Hepatocyte (in vitro differentiated cells): Measurements from ENCODE around the gene UPK3A. TPM values are rescaled to one million over a fixed set of nuclear protein-coding genes. Genes with fewer than 3 reads are reported as not detected.

Source experiments
- DNase-seq: peaks from one replicate; pipeline ENCODE4 v3.0.0-alpha.2; 2016; ENCODE audit warnings: low spot score
- H2AFZ ChIP-seq: fragments of 200-600 bp; sonication (generic); 2 replicates; pipeline ENCODE4 v1.6.0; 2016; ENCODE audit warnings: antibody characterized with exemption, mild to moderate bottlenecking
- H3K27ac ChIP-seq: fragments of 200-600 bp; sonication (generic); 2 replicates; pipeline ENCODE4 v1.5.1; 2016; ENCODE audit warnings: mild to moderate bottlenecking
- H3K27me3 ChIP-seq: fragments of 200-600 bp; sonication (generic); 2 replicates; pipeline ENCODE4 v1.6.1; 2016
- H3K36me3 ChIP-seq: fragments of 200-600 bp; sonication (generic); replicated peaks from 2 replicates; pipeline ENCODE4 v1.5.1; 2016; ENCODE audit warnings: low read depth; ENCODE audit not compliant: insufficient read depth
- H3K4me1 ChIP-seq: fragments of 200-600 bp; sonication (generic); 2 replicates; pipeline ENCODE4 v1.5.1; 2016; ENCODE audit warnings: mild to moderate bottlenecking, moderate library complexity; ENCODE audit not compliant: insufficient read depth
- H3K4me2 ChIP-seq: fragments of 200-600 bp; sonication (generic); 2 replicates; pipeline ENCODE4 v1.6.0; 2016
- H3K4me3 ChIP-seq: fragments of 200-600 bp; sonication (generic); 2 replicates; pipeline ENCODE4 v1.5.1; 2016; ENCODE audit warnings: mild to moderate bottlenecking
- H3K79me2 ChIP-seq: fragments of 200-600 bp; sonication (generic); 2 replicates; pipeline ENCODE4 v1.6.0; 2017; ENCODE audit warnings: mild to moderate bottlenecking
- H3K9me2 ChIP-seq: fragments of 200-600 bp; sonication (generic); replicated peaks from 2 replicates; pipeline ENCODE4 v1.6.0; 2017; ENCODE audit warnings: mild to moderate bottlenecking; ENCODE audit not compliant: insufficient read depth
- H3K9me3 ChIP-seq: fragments of 200-600 bp; sonication (generic); 2 replicates; pipeline ENCODE4 v1.5.1; 2016; ENCODE audit warnings: low read depth, mild to moderate bottlenecking
- H4K20me1 ChIP-seq: fragments of 200-600 bp; sonication (generic); 2 replicates; pipeline ENCODE4 v1.6.0; 2016; ENCODE audit warnings: mild to moderate bottlenecking; ENCODE audit not compliant: insufficient read depth, poor library complexity, severe bottlenecking
- EZH2 ChIP-seq: fragments of 200-600 bp; sonication (generic); IDR thresholded peaks from 2 replicates; pipeline ENCODE4 v1.6.1; 2016; ENCODE audit warnings: antibody characterized with exemption, mild to moderate bottlenecking, borderline replicate concordance
- EZH2phosphoT487 ChIP-seq: fragments of 200-600 bp; sonication (generic); IDR thresholded peaks from one replicate; pipeline ENCODE4 v1.6.1; 2018; ENCODE audit warnings: antibody characterized with exemption, mild to moderate bottlenecking, low read depth, moderate library complexity; ENCODE audit not compliant: unreplicated experiment, severe bottlenecking
- WGBS: methylation state at CpG from one replicate; pipeline ENCODE4 v1.1.6; 2016; ENCODE audit warnings: low lambda C conversion rate; ENCODE audit errors: missing lambda C conversion rate; 5-methylcytosine and 5-hydroxymethylcytosine counted together
- polyA plus RNA-seq: library from polyadenylated mRNA; unstranded; fragments of >200 nt; fragmentation: Nextera tagmentation; extraction: Ambion mirVana; gene quantifications from 2 replicates; pipeline ENCODE4 v1.2.1, GENCODE V29; 2016
- total RNA-seq: library from RNA; depleted of rRNA; stranded (reverse); fragments of >200 nt; gene quantifications from 2 replicates; pipeline ENCODE4 v1.2.3, GENCODE V29; 2014
- TF ChIP-seq, protein P1 (sequence below): fragments of 200-600 bp; sonication (generic); IDR thresholded peaks from 2 replicates; pipeline ENCODE4 v1.5.1; 2016; ENCODE audit warnings: antibody characterized with exemption, mild to moderate bottlenecking; ENCODE audit not compliant: poor library complexity

UPK3A gene
- total and polyA plus RNA-seq, 2 experiments from 2014 or later, result 14.9 to 41.8 TPM

DNA sequence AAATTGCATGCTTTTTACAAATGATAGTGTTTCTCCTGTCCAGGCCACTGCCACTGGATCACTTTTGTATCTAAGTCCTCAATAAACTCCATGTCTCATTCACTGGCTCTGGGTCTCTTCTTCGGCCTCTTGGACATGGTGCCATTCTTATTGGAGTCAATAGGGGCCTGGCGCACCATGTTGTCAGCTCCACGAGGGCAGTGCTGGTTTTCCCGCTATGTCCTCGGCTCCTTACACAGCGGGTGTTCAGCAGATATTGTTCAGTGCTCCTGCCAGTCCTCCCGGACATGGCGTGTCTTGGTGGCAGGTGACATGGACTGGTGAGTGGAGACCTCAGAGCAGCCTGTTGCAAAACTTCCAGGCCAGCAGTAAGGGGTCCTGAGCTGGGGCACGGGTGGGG is 21.4 kb downstream of the UPK3A start:
- H3K79me2 ChIP-seq, result peaks cover 12% of the 10 kb centered on the region
- H3K36me3 ChIP-seq, result no peaks in the 10 kb centered on the region
- H3K27me3 ChIP-seq, result no peaks in the 10 kb centered on the region
- H3K4me1 ChIP-seq, result peaks cover 22% of the 10 kb centered on the region
- no peak overlapping the region for H2AFZ ChIP-seq
- no peak overlapping the region for H3K4me3 ChIP-seq
- peak overlapping the region; percentile 42 for H3K27ac ChIP-seq
- 93% methylated on average over 9 of the region's 9 CpGs for WGBS
- TF ChIP-seq EZH2phosphoT487 (no peak), EZH2 (no peak)
- no peak overlapping the region for H3K4me2 ChIP-seq
- no peaks in the 10 kb centered on the region for H3K9me2 ChIP-seq
- H4K20me1 ChIP-seq, result no peaks in the 10 kb centered on the region
- H3K9me3 ChIP-seq, result no peaks in the 10 kb centered on the region
- DNase-seq, result no peak

DNA sequence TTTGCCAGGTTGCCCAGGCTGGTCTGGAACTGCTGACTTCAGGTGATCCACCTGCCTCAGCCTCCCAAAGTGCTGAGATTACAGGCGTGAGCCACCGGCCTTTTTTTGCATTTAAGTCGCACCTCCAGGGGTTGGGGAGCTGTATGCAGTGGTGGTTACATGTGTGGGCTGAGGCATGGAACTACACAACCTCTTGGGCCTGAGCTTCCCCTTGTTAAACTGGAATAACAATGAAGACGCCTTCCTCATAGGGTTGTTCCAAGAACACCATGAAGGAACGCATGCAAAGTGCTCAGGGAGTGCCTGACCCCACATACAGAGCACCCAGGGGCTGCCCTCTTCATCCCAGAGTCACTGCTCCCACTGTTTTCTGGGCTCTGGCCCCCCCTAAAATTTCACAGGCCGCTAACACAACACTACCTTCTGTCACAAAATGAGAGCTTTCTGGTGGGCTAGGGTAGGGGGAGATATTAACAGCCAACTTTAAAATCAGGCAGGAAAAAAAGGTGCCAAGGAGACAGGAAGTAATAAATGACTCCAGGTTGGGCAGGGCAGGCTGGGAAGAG is 23.7 kb downstream of the UPK3A start:
- DNase-seq, result no peak
- Histone ChIP-seq H3K9me2 (no peaks in the 10 kb centered on the region), H3K27ac (peak overlapping the region; percentile 88), H3K9me3 (no peaks in the 10 kb centered on the region), H3K27me3 (no peaks in the 10 kb centered on the region), H2AFZ (peak overlapping the region; percentile 88), H3K36me3 (no peaks in the 10 kb centered on the region), H3K4me3 (no peak overlapping the region), H4K20me1 (no peaks in the 10 kb centered on the region), H3K4me2 (peak overlapping the region; percentile 78), H3K4me1 (peaks cover 28% of the 10 kb centered on the region), H3K79me2 (peaks cover 35% of the 10 kb centered on the region)
- 86% methylated on average over 6 of the region's 6 CpGs for WGBS
- no peak for TF ChIP-seq EZH2phosphoT487
- TF ChIP-seq EZH2, result no peak
- TF ChIP-seq, protein P1, sequence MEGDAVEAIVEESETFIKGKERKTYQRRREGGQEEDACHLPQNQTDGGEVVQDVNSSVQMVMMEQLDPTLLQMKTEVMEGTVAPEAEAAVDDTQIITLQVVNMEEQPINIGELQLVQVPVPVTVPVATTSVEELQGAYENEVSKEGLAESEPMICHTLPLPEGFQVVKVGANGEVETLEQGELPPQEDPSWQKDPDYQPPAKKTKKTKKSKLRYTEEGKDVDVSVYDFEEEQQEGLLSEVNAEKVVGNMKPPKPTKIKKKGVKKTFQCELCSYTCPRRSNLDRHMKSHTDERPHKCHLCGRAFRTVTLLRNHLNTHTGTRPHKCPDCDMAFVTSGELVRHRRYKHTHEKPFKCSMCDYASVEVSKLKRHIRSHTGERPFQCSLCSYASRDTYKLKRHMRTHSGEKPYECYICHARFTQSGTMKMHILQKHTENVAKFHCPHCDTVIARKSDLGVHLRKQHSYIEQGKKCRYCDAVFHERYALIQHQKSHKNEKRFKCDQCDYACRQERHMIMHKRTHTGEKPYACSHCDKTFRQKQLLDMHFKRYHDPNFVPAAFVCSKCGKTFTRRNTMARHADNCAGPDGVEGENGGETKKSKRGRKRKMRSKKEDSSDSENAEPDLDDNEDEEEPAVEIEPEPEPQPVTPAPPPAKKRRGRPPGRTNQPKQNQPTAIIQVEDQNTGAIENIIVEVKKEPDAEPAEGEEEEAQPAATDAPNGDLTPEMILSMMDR, result no peak

DNA sequence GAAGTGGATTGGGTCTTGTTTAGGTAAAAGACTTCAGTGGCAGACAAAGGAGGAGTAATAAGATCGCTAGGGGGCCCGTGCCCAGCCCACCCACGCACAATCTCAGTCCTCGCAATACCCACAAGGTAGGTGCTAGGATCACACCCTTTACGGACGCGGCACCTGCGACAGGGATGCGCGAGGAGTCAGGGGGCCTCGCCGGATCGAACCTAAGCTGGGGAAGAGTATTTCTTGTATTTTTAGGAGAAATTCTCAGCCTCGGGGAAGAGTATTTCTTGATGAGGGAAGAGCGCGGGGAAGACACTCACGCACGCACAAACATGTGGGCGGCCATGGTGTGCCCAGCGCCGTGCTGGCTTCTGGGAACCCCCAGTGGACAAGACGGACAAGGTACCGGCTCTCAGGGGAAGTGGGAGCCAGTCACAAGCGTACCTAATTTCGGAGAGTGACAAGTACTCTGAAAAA is 24.2 kb downstream of the UPK3A start:
- H4K20me1 ChIP-seq, result no peaks in the 10 kb centered on the region
- no peaks in the 10 kb centered on the region for H3K27me3 ChIP-seq
- H3K4me3 ChIP-seq, result peak overlapping the region; percentile 14
- H3K4me1 ChIP-seq, result peaks cover 33% of the 10 kb centered on the region
- no peaks in the 10 kb centered on the region for H3K9me3 ChIP-seq
- WGBS, result 61% methylated on average over 25 of the region's 25 CpGs
- no peaks in the 10 kb centered on the region for H3K9me2 ChIP-seq
- no peaks in the 10 kb centered on the region for H3K36me3 ChIP-seq
- peak overlapping the region; percentile 88 for H2AFZ ChIP-seq
- TF ChIP-seq EZH2 (no peak), EZH2phosphoT487 (no peak)
- TF ChIP-seq, protein P1, result no peak
- peaks cover 39% of the 10 kb centered on the region for H3K79me2 ChIP-seq
- no peak for DNase-seq
- peak overlapping the region; percentile 88 for H3K27ac ChIP-seq
- H3K4me2 ChIP-seq, result peak overlapping the region; percentile 78

DNA sequence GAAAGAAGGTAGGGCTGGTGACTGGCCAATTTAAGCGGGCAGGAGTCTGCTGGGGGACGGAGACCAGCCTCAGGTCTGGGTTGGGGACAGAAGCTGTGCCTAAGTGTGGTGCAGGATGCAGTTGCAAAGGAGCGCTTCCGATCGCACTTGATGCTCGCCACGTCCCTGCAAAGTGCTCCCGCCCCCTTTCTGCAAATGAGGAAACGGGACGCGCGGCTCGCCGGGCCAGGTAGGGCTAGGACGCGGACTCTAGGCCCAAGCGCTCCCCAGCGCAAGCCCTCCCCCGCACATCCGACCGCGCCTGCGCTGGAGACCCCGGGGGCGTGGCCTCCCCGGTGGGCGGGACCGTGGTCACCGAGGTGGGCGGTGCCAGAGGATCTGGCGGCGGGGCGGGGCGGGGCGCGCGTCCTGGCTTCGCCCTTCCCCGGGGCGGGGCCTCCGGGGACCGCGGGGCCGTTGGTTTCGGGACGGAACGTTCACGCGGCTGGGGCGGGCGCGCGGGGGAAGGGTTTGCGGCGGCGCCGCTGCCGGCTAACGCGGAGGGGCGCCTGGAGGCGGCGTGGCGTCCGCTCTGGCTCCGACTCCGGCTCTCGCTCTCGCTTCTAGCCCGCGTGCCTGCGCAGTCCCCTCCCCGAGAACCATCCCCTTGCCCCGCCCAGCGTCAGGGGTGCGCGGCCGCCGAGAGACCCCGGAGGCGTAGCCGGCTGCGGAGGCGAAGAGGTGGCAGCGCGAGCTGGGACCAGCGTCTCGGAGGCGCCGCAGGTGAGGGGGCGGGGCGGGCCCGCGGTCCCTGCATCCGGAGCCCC is 24.9 kb downstream of the UPK3A start, which contains the start of gene FAM118A:
Gene FAM118A (plus strand): TSS at position 513 of the 806 bp plus-strand sequence. CDS start 12,446 bp downstream, outside the sequence.
- Histone ChIP-seq H3K9me3 (no peaks in the 10 kb centered on the region), H3K9me2 (no peaks in the 10 kb centered on the region), H3K27ac (peak within 1 kb of the TSS; percentile 88), H3K4me1 (peaks cover 40% of the 10 kb centered on the region), H4K20me1 (no peaks in the 10 kb centered on the region), H3K27me3 (no peaks in the 10 kb centered on the region), H3K36me3 (no peaks in the 10 kb centered on the region), H3K79me2 (peaks cover 44% of the 10 kb centered on the region), H2AFZ (peak within 1 kb of the TSS; percentile 88), H3K4me2 (peak within 1 kb of the TSS; percentile 99), H3K4me3 (peak within 1 kb of the TSS; percentile 67)
- DNase-seq, result peak; percentile 97
- TF ChIP-seq, protein P1, result no peak
- TF ChIP-seq EZH2phosphoT487, result no peak
- TF ChIP-seq EZH2, result no peak
- WGBS, result 5% methylated on average over 31 of the region's 95 CpGs
